HepG2 (cell line): Measurements from ENCODE around the gene HHIPL1. TPM values are rescaled to one million over a fixed set of nuclear protein-coding genes. Genes with fewer than 3 reads are reported as not detected.

Source experiments
- ATAC-seq: fragments of 200-7000 bp; cut with Tn5 transposase; 3 replicates; pipeline ENCODE4 v1.9.1; 2020; ENCODE audit warnings: mild to moderate bottlenecking, moderate library complexity
- BruUV-seq: library from RNA; stranded (reverse); fragments of 400-500 nt; replicated peaks from 2 replicates; lab custom pipeline; 2021; lab: Mats Ljungman, UMichigan
- CTCF ChIA-PET: fragments of 300-600 bp; formaldehyde crosslinking; extraction: SDS; loops from one replicate; lab custom pipeline; 2021; ENCODE audit warnings: low total read pairs, inconsistent platforms, low intra/inter-chr PET ratio; lab: Yijun Ruan, JAX
- POLR2A ChIA-PET: fragments of 350-600 bp; sonication (Branson Sonifier 250); formaldehyde crosslinking; loops from one replicate; lab custom pipeline; 2020; ENCODE audit warnings: antibody characterized with exemption, inconsistent platforms; lab: Yijun Ruan, JAX
- DNase-seq: peaks from one replicate; pipeline ENCODE4 v3.0.0-alpha.2; 2015; ENCODE audit warnings: low spot score
- FAIRE-seq: peaks from 3 replicates; lab custom pipeline; 2011; peaks lifted over from hg19 to GRCh38; lab: Jason Lieb, UNC
- H2AFZ ChIP-seq: one replicate; pipeline ENCODE4 v1.6.1; 2011; ENCODE audit warnings: low read length, inconsistent platforms
- H3K27ac ChIP-seq: fragments of 300-600 bp; 3 replicates; pipeline ENCODE4 v1.8.0; 2011; ENCODE audit warnings: mixed run types, mild to moderate bottlenecking, mixed read lengths, low read length, inconsistent platforms; ENCODE audit not compliant: insufficient read depth; ENCODE audit errors: extremely low read length
- H3K27me3 ChIP-seq, 2 experiments: fragments of 200-600 bp in 1 of 2; 2 replicates in 1 of 2; 3 replicates in 1 of 2; pipeline versions ENCODE4 v1.6.0 to v1.8.0; 2011; ENCODE audit warnings: low read length in 2 of 2, mild to moderate bottlenecking in 2 of 2, moderate library complexity in 2 of 2, inconsistent platforms in 1 of 2; ENCODE audit not compliant: insufficient read depth in 2 of 2, control insufficient read depth in 1 of 2
- H3K36me3 ChIP-seq, 2 experiments: fragments of 200-600 bp in 1 of 2; replicated peaks in 1 of 2; 2 replicates in 1 of 2; 3 replicates in 1 of 2; pipeline versions ENCODE4 v1.5.1 to v1.8.0; 2011; ENCODE audit warnings: low read length in 2 of 2, inconsistent platforms in 1 of 2; ENCODE audit not compliant: insufficient read depth in 2 of 2, control insufficient read depth in 1 of 2
- H3K4me1 ChIP-seq: 2 replicates; pipeline ENCODE4 v1.5.1; 2012; ENCODE audit warnings: low read length, inconsistent platforms; ENCODE audit not compliant: insufficient read depth
- H3K4me2 ChIP-seq: 2 replicates; pipeline ENCODE4 v1.6.0; 2011; ENCODE audit warnings: low read depth, low read length, inconsistent platforms
- H3K4me3 ChIP-seq, 3 experiments: fragments of 200-600 bp in 1 of 3; sonication (generic), shearing (Covaris generic) in 1 of 3; replicated peaks in 1 of 3; 2 replicates each; pipeline ENCODE4 v1.5.1; 2011 to 2016; ENCODE audit warnings: low read length in 3 of 3, inconsistent platforms in 2 of 3, low read depth in 2 of 3, mild to moderate bottlenecking in 2 of 3, control low read depth in 1 of 3, mixed read lengths in 1 of 3; ENCODE audit not compliant: insufficient read depth in 1 of 3
- H3K79me2 ChIP-seq: one replicate; pipeline ENCODE4 v1.6.1; 2011; ENCODE audit warnings: low read length, inconsistent platforms; ENCODE audit not compliant: insufficient read depth
- H3K9ac ChIP-seq: 2 replicates; pipeline ENCODE4 v1.6.0; 2011; ENCODE audit warnings: mild to moderate bottlenecking, low read depth, low read length, inconsistent platforms; ENCODE audit not compliant: insufficient read depth
- H3K9me3 ChIP-seq: 2 replicates; pipeline ENCODE4 v1.5.1; 2012; ENCODE audit warnings: mild to moderate bottlenecking, low read length
- H4K20me1 ChIP-seq: 2 replicates; pipeline ENCODE4 v1.6.0; 2011; ENCODE audit warnings: inconsistent platforms, mild to moderate bottlenecking, low read length, moderate library complexity; ENCODE audit not compliant: insufficient read depth
- ASH2L ChIP-seq: fragments of 300-600, 200-600 bp; sonication (generic); IDR thresholded peaks from 2 replicates; pipeline ENCODE4 v1.7.0; 2017; ENCODE audit warnings: low read depth, mild to moderate bottlenecking, moderate library complexity, mixed read lengths, low read length; ENCODE audit not compliant: insufficient read length
- E2F2 ChIP-seq: sonication (generic); formaldehyde crosslinking; IDR thresholded peaks from 2 replicates; pipeline ENCODE4 v1.4.0; 2020; ENCODE audit warnings: missing genetic modification reagents, borderline replicate concordance
- ETV5 ChIP-seq: IDR thresholded peaks from 2 replicates; pipeline ENCODE4 v1.6.1; 2018; ENCODE audit warnings: missing biosample characterization, missing genetic modification reagents, inconsistent platforms, borderline replicate concordance
- TFAP4 ChIP-seq: sonication (generic); IDR thresholded peaks from 2 replicates; pipeline ENCODE4 v1.6.1; 2016; ENCODE audit warnings: low read depth, borderline replicate concordance
- THAP11 ChIP-seq: IDR thresholded peaks from 2 replicates; pipeline ENCODE4 v1.6.1; 2016; ENCODE audit warnings: missing biosample characterization, missing genetic modification reagents
- XRCC5 ChIP-seq: fragments of 200-400 bp; formaldehyde crosslinking; optimal IDR thresholded peaks from 2 replicates; pipeline ENCODE3; 2017; ENCODE audit warnings: mild to moderate bottlenecking, low read length
- ZFY ChIP-seq: sonication (generic); formaldehyde crosslinking; IDR thresholded peaks from 2 replicates; pipeline ENCODE4 v1.4.0; 2020; ENCODE audit warnings: missing genetic modification reagents
- ZNF766 ChIP-seq: sonication (generic); formaldehyde crosslinking; IDR thresholded peaks from 2 replicates; pipeline ENCODE4 v1.5.0; 2020; ENCODE audit warnings: missing genetic modification reagents, borderline replicate concordance
- ZSCAN20 ChIP-seq: sonication (generic); formaldehyde crosslinking; IDR thresholded peaks from 2 replicates; pipeline ENCODE4 v1.4.0; 2020; ENCODE audit warnings: missing genetic modification reagents, mild to moderate bottlenecking, borderline replicate concordance
- WGBS: methylation state at CpG from one replicate; pipeline ENCODE4 v1.1.6; 2017; ENCODE audit warnings: low lambda C conversion rate; 5-methylcytosine and 5-hydroxymethylcytosine counted together
- in situ Hi-C: cut with HindIII; loops from 2 replicates; pipeline ENCODE4 v1.10.0; 2017; ENCODE audit warnings: low pct_unique_long_range_greater_than_20kb; ENCODE audit not compliant: extremely low pct_ligation_motif_present
- intact Hi-C: fragments of 100-400 bp; cut with micrococcal nuclease; formaldehyde crosslinking; loops from one replicate; pipeline ENCODE4 v1.10.0; 2022; ENCODE audit not compliant: unreplicated experiment
- polyA plus RNA-seq, 8 experiments: library from polyadenylated mRNA; depleted of rRNA in 3 of 8; stranded (reverse) in 7 of 8; unstranded in 1 of 8; fragments of >200 nt; fragmentation: Illumina TruSeq in 4 of 8; extraction: Trizol in 4 of 8; gene quantifications; 2 replicates each; pipeline versions ENCODE4 v1.2.1 to v1.2.3, GENCODE V29; 2011 to 2016; ENCODE audit warnings: low read depth in 4 of 8, missing spikeins in 1 of 8, mixed read lengths in 1 of 8; ENCODE audit not compliant: insufficient read depth in 1 of 8
- total RNA-seq, 5 experiments: library from RNA; depleted of rRNA; stranded (reverse); fragments of >200 nt; fragmentation: Illumina TruSeq; extraction: Trizol; gene quantifications; 2 replicates each; pipeline ENCODE4 v1.2.3, GENCODE V29; 2016; ENCODE audit warnings: low read depth in 1 of 5
- TF ChIP-seq, protein P1 (sequence below): IDR thresholded peaks from 2 replicates; pipeline ENCODE4 v1.4.0; 2020; ENCODE audit warnings: mild to moderate bottlenecking, missing genetic modification reagents
- TF ChIP-seq, protein P2 (sequence below): sonication (generic); formaldehyde crosslinking; conservative IDR thresholded peaks from 2 replicates; pipeline ENCODE4 v1.8.0; 2022; ENCODE audit warnings: mild to moderate bottlenecking, moderate library complexity, missing genetic modification reagents

The HHIPL1 gene
- total and polyA plus RNA-seq, 2 of the 13 experiments (the other 11 are each of a cell fraction or from before 2014, with no cell fraction given), result not detected

DNA sequence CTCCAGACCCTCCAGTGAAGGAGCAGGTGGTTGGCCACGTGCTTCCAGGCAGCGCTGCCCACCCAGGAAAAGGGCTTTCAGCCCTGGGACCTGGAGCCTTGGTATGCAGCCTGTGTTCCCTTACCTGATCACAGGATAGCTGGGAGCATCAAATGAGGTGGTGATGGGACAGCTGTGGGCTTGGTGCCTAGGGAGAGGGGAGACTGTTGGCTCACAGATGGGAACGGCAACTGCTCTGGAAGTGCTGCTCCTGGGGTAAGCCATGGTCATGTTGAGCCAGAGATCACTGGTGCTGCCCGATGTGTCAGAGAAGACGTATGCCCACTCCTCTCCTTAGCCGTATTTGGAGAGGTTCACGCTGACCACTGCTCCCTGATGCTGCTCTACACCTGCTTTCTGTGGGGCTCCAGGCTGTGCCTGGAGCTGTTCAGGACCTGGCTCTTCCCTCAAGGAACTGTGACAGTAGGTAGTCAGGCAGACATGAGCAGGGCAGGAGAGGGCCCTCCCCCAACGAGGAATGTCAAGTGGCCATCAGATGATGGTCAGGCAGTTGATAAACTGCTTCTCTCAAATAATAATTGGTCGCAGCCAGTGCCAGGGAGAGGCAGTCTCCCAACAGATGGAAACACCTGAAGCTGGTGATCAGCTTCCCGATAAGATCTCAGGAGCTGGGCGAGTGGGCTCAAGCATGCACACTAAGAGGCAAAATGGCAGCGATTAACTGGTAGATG, 36.3 kb downstream of the HHIPL1 start (continued):
- TF ChIP-seq, protein P1, sequence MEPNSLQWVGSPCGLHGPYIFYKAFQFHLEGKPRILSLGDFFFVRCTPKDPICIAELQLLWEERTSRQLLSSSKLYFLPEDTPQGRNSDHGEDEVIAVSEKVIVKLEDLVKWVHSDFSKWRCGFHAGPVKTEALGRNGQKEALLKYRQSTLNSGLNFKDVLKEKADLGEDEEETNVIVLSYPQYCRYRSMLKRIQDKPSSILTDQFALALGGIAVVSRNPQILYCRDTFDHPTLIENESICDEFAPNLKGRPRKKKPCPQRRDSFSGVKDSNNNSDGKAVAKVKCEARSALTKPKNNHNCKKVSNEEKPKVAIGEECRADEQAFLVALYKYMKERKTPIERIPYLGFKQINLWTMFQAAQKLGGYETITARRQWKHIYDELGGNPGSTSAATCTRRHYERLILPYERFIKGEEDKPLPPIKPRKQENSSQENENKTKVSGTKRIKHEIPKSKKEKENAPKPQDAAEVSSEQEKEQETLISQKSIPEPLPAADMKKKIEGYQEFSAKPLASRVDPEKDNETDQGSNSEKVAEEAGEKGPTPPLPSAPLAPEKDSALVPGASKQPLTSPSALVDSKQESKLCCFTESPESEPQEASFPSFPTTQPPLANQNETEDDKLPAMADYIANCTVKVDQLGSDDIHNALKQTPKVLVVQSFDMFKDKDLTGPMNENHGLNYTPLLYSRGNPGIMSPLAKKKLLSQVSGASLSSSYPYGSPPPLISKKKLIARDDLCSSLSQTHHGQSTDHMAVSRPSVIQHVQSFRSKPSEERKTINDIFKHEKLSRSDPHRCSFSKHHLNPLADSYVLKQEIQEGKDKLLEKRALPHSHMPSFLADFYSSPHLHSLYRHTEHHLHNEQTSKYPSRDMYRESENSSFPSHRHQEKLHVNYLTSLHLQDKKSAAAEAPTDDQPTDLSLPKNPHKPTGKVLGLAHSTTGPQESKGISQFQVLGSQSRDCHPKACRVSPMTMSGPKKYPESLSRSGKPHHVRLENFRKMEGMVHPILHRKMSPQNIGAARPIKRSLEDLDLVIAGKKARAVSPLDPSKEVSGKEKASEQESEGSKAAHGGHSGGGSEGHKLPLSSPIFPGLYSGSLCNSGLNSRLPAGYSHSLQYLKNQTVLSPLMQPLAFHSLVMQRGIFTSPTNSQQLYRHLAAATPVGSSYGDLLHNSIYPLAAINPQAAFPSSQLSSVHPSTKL (CRISPR knock-in tag), result no peak
- no peak for TF ChIP-seq E2F2 (CRISPR knock-in tag)

DNA sequence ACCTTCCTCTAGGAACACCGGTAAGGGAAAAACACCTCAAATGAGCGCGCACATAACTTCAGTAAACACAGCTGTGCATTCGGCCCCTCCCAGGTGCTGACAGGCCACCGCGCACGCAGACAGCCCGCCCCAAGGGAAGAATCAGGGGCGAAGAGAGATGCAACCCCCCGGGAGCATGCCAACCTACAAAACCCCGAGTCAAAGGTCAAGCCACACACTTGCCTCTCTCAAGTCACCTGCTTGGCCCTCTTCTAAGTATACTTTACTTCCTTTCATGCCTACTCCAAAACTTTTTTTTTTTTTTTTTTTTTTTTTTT, 36.9 kb downstream of the HHIPL1 start:
- Histone ChIP-seq H3K9me3 (peaks cover 8% of the 10 kb centered on the region; the same call in 1 of the 2 replicates), H3K4me1 (peaks cover 16% of the 10 kb centered on the region), H4K20me1 (no peaks in the 10 kb centered on the region), H3K79me2 (no peaks in the 10 kb centered on the region), H3K4me2 (no peak overlapping the region; the same call in 1 of the 2 replicates), H3K9ac (no peak overlapping the region), H3K4me3 (no peak overlapping the region), H3K36me3 (no peaks in the 10 kb centered on the region), H3K27ac (no peak overlapping the region), H2AFZ (no peak overlapping the region), H3K27me3 (peaks cover 5 to 16% of the 10 kb centered on the region in 2 experiments; a peak in 3 of 5 replicates)
- BruUV-seq, result no TSS peak
- WGBS, result 46% methylated on average over 4 of the region's 11 CpGs
- CTCF ChIA-PET, result interaction anchor here (1.3 kb wide), 1 partner anchor 48 kb away, joined by 3 read pairs; no protein-coding TSS in a partner anchor
- in situ Hi-C loops (loop anchor here (5.0 kb wide), 1 partner anchor 206 kb away; no protein-coding TSS in a partner anchor), intact Hi-C loops (no loop called here)
- ATAC-seq, result no peak
- TF ChIP-seq XRCC5 (no peak), TFAP4 (peak; percentile 85), THAP11 (CRISPR knock-in tag) (no peak), ZSCAN20 (CRISPR knock-in tag) (no peak), ASH2L (no peak), ZFY (CRISPR knock-in tag) (0 out of 2 replicates have a peak, but pooled peaks have one; percentile 3), ETV5 (CRISPR knock-in tag) (no peak), ZNF766 (CRISPR knock-in tag) (no peak)
- TF ChIP-seq, protein P2, sequence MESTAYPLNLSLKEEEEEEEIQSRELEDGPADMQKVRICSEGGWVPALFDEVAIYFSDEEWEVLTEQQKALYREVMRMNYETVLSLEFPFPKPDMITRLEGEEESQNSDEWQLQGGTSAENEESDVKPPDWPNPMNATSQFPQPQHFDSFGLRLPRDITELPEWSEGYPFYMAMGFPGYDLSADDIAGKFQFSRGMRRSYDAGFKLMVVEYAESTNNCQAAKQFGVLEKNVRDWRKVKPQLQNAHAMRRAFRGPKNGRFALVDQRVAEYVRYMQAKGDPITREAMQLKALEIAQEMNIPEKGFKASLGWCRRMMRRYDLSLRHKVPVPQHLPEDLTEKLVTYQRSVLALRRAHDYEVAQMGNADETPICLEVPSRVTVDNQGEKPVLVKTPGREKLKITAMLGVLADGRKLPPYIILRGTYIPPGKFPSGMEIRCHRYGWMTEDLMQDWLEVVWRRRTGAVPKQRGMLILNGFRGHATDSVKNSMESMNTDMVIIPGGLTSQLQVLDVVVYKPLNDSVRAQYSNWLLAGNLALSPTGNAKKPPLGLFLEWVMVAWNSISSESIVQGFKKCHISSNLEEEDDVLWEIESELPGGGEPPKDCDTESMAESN (CRISPR knock-in tag), result no peak
- DNase-seq, result no peak
- POLR2A ChIA-PET, result interaction anchor here (0.7 kb wide), 1 partner anchor 18 kb away, joined by 3 read pairs; no protein-coding TSS in a partner anchor
- FAIRE-seq, result no peak
